HFF-Myc (cell line): Measurements from ENCODE around the gene GATC.

Experiments
- DNase-seq: peaks from one replicate; pipeline ENCODE4 v3.0.0-alpha.2; 2011; ENCODE audit warnings: low read depth; ENCODE audit errors: extremely low read depth
- H3K4me3 ChIP-seq: replicated peaks from 2 replicates; pipeline ENCODE4 v1.5.1; 2011; ENCODE audit warnings: low read depth, mild to moderate bottlenecking, control low read depth, low read length
- CTCF ChIP-seq: IDR thresholded peaks from 2 replicates; pipeline ENCODE4 v1.5.1; 2012; ENCODE audit warnings: mild to moderate bottlenecking, low read depth, low read length, control low read depth; ENCODE audit errors: missing control alignments

GATC gene

DNA sequence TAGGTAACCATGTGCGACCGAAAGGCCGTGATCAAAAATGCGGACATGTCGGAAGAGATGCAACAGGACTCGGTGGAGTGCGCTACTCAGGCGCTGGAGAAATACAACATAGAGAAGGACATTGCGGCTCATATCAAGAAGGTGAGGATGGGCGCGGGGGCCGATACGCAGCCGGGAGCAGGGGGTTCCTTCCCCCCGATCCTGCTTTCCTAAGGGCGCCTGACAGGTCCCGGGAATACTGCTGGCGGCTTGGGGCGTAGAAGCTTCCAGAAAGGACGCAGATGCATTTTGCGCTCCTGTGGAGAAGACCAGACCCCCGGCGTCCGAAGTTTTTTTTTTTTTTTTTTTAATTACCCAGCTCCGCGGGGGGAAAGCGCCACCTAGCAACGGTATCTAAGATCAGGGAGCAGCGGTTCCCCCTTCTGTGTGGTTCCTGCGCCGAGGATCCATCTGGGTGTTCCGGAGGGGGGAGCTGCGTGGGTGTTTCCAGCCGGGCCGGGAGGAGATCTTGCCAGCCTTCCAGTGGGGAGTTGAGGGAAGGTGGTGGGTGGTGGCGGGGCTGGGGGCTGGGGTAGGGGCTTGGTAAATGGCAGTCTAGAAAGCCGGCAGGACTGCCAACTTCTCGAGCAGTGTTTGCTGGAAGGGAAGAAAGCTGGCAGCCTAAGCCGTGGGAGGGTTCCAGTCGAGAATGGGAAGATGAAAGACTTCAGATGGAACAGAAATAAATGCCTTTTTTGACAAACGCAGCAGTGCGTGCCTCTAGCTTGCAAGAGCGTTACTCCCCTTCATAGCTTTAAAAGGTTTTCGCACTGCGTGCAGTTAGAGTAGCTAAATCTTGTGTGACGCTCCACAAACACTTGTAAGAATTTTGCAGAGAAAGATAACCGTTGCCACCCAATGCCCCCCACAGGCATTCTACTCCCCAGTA lies 50.4 kb downstream of the GATC start:
- H3K4me3 ChIP-seq, result peak overlapping the region; percentile 65
- no peak for TF ChIP-seq CTCF
- peak; percentile 11 for DNase-seq

- peak overlapping the region; percentile 65 for H3K4me3 ChIP-seq
- no peak for DNase-seq
- no peak for TF ChIP-seq CTCF
Measured at GRCh38 chr12:120497524-120498150, 51.4 kb downstream of the GATC start.

GRCh38 chr12:120498870-120499515 lies 52.7 kb downstream of the GATC start:
- no peak for TF ChIP-seq CTCF
- DNase-seq, result no peak
- no peak overlapping the region for H3K4me3 ChIP-seq

- no peak overlapping the region for H3K4me3 ChIP-seq
- no peak for DNase-seq
- no peak for TF ChIP-seq CTCF
Measured at GRCh38 chr12:120500581-120500980, 54.3 kb downstream of the GATC start.

DNA sequence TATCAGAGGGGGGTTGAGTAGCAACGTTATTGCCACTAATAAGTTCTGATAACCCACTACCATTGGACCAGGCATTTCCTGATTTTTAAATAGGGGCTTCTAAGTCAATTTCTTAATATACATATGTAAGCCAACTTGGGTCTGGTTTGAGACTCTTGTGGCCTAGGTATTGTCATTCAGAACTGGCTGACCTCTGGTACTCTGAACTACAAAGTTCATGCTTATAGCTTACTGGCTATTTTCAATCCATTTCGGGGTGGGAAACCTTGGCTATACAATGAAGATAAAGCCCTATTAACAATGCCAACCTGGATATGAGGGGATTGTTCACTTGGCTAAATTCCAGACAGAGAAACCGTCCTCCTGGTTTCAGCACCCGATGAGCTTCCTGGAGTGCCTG lies 58.3 kb downstream of the GATC start:
- H3K4me3 ChIP-seq, result no peak overlapping the region
- DNase-seq, result no peak
- TF ChIP-seq CTCF, result no peak

DNA sequence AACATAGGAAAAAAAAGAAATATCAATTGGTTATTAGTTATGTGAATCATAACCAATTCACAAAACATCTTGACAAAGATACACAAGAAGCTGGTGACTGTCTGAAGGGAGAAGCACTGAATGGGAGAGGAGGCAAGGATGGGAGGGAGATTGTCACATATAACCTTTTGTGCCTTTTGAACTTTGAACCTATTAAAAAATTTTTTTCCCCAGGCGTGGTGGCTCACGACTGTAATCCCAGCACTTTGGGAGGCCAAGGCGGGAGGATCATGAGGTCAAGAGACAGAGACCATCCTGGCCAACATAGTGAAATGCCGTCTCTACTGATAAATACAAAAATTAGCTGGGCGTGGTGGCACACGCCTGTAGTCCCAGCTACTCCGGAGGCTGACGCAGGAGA lies 62.3 kb downstream of the GATC start:
- no peak overlapping the region for H3K4me3 ChIP-seq
- no peak for DNase-seq
- no peak for TF ChIP-seq CTCF
